COLO829 (cell line): ENCODE data around the gene LIPE.

Source experiments
- DNase-seq: peaks from one replicate; pipeline ENCODE4 v3.0.0; 2012; ENCODE audit warnings: low spot score

The LIPE gene

GRCh38 chr19:42352301-42353259, 74.6 kb downstream of the LIPE start:
- no peak for DNase-seq
